ENCODE results near the gene RAB40B.

DNA sequence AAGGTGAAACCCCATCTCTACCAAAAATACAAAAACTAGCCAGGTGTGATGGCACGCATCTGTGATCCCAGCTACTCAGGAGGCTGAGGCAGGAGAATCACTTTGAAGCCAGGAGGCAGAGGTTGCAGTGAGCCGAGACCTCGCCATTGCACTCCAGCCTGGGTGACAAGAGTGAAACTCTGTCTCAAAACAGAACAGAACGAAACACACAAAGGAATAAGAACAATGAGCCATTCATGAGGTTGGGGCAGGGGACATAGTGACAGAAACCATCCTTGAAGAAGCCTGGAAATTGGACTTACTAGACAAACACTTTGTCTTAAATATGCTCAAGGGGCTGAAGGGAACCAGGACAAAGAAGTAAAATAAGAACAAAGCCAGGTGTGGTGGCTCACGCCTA is 89.7 kb downstream of the RAB40B start:
- no peak for TF ChIP-seq POLR2A (IDR thresholded peaks at IDR 0.05)
- no peak for TF ChIP-seq POLR2AphosphoS5 (IDR thresholded peaks at IDR 0.05)
- TF ChIP-seq CTCF (IDR thresholded peaks at IDR 0.05): no peak
- TF ChIP-seq EP300 (IDR thresholded peaks at IDR 0.05): no peak
